HepG2 (cell line): ENCODE data around the gene ZNF322. TPM values are rescaled to one million over a fixed set of nuclear protein-coding genes. Genes with fewer than 3 reads are reported as not detected.
A peak's percentile ranks its signal among the peaks of the same experiment; 100 is the strongest.

ENCODE experiments used
- ADNP ChIP-seq: sonication (generic); formaldehyde crosslinking; IDR thresholded peaks from 2 replicates; pipeline ENCODE4 v1.4.0; 2020; ENCODE audit warnings: missing genetic modification reagents
- AGO2 ChIP-seq: fragments of 200-400 bp; formaldehyde crosslinking; optimal IDR thresholded peaks from 2 replicates; pipeline ENCODE3; 2017; ENCODE audit warnings: mild to moderate bottlenecking, low read depth, low read length, moderate library complexity
- ASH2L ChIP-seq: fragments of 300-600, 200-600 bp; sonication (generic); IDR thresholded peaks from 2 replicates; pipeline ENCODE4 v1.7.0; 2017; ENCODE audit warnings: low read depth, mild to moderate bottlenecking, moderate library complexity, mixed read lengths, low read length; ENCODE audit not compliant: insufficient read length
- E2F2 ChIP-seq: sonication (generic); formaldehyde crosslinking; IDR thresholded peaks from 2 replicates; pipeline ENCODE4 v1.4.0; 2020; ENCODE audit warnings: missing genetic modification reagents, borderline replicate concordance
- FOXJ3 ChIP-seq: sonication (generic); formaldehyde crosslinking; IDR thresholded peaks from 2 replicates; pipeline ENCODE4 v1.4.0; 2020; ENCODE audit warnings: missing genetic modification reagents, mild to moderate bottlenecking, borderline replicate concordance
- HNRNPL ChIP-seq: fragments of 200-400 bp; formaldehyde crosslinking; IDR thresholded peaks from 2 replicates; pipeline ENCODE4 v1.6.1; 2017; ENCODE audit warnings: mild to moderate bottlenecking, low read depth, low read length
- KDM2A ChIP-seq: sonication (generic); formaldehyde crosslinking; IDR thresholded peaks from 2 replicates; pipeline ENCODE4 v1.4.0; 2020; ENCODE audit warnings: low read depth, missing genetic modification reagents, borderline replicate concordance
- MAF1 ChIP-seq: sonication (generic); formaldehyde crosslinking; IDR thresholded peaks from 2 replicates; pipeline ENCODE4 v1.5.0; 2020; ENCODE audit warnings: missing genetic modification reagents, borderline replicate concordance
- MXI1 ChIP-seq: IDR thresholded peaks from 3 replicates; pipeline ENCODE4 v1.6.1; 2012; ENCODE audit warnings: low read depth, low read length, inconsistent platforms, borderline replicate concordance
- NR3C1 ChIP-seq: sonication (generic); formaldehyde crosslinking; IDR thresholded peaks from 2 replicates; pipeline ENCODE4 v1.4.0; 2020; ENCODE audit warnings: missing genetic modification reagents
- SOX6 ChIP-seq, 2 experiments: fragments of 450-650 bp in 1 of 2; sonication (generic) in 1 of 2; formaldehyde crosslinking in 1 of 2; IDR thresholded peaks; 2 replicates each; pipeline versions ENCODE4 v1.4.0 to v1.6.1; 2017 to 2020; ENCODE audit warnings: antibody characterized with exemption in 1 of 2, mild to moderate bottlenecking in 1 of 2, missing genetic modification reagents in 1 of 2
- ZBTB42 ChIP-seq: sonication (generic); formaldehyde crosslinking; IDR thresholded peaks from 2 replicates; pipeline ENCODE4 v1.5.0; 2020; ENCODE audit warnings: mild to moderate bottlenecking, missing genetic modification reagents
- ZGPAT ChIP-seq: IDR thresholded peaks from 2 replicates; pipeline ENCODE4 v1.6.1; 2016; ENCODE audit warnings: mild to moderate bottlenecking
- ZNF512B ChIP-seq: sonication (generic); formaldehyde crosslinking; IDR thresholded peaks from 2 replicates; pipeline ENCODE4 v1.5.1; 2020; ENCODE audit warnings: missing genetic modification reagents, mild to moderate bottlenecking, borderline replicate concordance
- ZNF550 ChIP-seq: sonication (generic); formaldehyde crosslinking; IDR thresholded peaks from 2 replicates; pipeline ENCODE4 v1.4.0; 2020; ENCODE audit warnings: mild to moderate bottlenecking, missing genetic modification reagents, borderline replicate concordance
- ZNF709 ChIP-seq: sonication (generic); formaldehyde crosslinking; IDR thresholded peaks from 2 replicates; pipeline ENCODE4 v1.5.0; 2020; ENCODE audit warnings: mild to moderate bottlenecking, missing genetic modification reagents
- ZNF879 ChIP-seq: sonication (generic); formaldehyde crosslinking; IDR thresholded peaks from 2 replicates; pipeline ENCODE4 v1.8.1; 2023; ENCODE audit warnings: missing genetic modification reagents
- polyA plus RNA-seq, 8 experiments: library from polyadenylated mRNA; depleted of rRNA in 3 of 8; stranded (reverse) in 7 of 8; unstranded in 1 of 8; fragments of >200 nt; fragmentation: Illumina TruSeq in 4 of 8; extraction: Trizol in 4 of 8; gene quantifications; 2 replicates each; pipeline versions ENCODE4 v1.2.1 to v1.2.3, GENCODE V29; 2011 to 2016; ENCODE audit warnings: low read depth in 4 of 8, missing spikeins in 1 of 8, mixed read lengths in 1 of 8; ENCODE audit not compliant: insufficient read depth in 1 of 8
- total RNA-seq, 5 experiments: library from RNA; depleted of rRNA; stranded (reverse); fragments of >200 nt; fragmentation: Illumina TruSeq; extraction: Trizol; gene quantifications; 2 replicates each; pipeline ENCODE4 v1.2.3, GENCODE V29; 2016; ENCODE audit warnings: low read depth in 1 of 5
- TF ChIP-seq, protein P1 (sequence below): sonication (generic); formaldehyde crosslinking; IDR thresholded peaks from 2 replicates; pipeline ENCODE4 v1.5.0; 2020; ENCODE audit warnings: mild to moderate bottlenecking, missing genetic modification reagents, borderline replicate concordance

ZNF322 gene
- total and polyA plus RNA-seq, 2 of the 13 experiments (the other 11 are each of a cell fraction or from before 2014, with no cell fraction given): 8.3 to 22.8 TPM

DNA sequence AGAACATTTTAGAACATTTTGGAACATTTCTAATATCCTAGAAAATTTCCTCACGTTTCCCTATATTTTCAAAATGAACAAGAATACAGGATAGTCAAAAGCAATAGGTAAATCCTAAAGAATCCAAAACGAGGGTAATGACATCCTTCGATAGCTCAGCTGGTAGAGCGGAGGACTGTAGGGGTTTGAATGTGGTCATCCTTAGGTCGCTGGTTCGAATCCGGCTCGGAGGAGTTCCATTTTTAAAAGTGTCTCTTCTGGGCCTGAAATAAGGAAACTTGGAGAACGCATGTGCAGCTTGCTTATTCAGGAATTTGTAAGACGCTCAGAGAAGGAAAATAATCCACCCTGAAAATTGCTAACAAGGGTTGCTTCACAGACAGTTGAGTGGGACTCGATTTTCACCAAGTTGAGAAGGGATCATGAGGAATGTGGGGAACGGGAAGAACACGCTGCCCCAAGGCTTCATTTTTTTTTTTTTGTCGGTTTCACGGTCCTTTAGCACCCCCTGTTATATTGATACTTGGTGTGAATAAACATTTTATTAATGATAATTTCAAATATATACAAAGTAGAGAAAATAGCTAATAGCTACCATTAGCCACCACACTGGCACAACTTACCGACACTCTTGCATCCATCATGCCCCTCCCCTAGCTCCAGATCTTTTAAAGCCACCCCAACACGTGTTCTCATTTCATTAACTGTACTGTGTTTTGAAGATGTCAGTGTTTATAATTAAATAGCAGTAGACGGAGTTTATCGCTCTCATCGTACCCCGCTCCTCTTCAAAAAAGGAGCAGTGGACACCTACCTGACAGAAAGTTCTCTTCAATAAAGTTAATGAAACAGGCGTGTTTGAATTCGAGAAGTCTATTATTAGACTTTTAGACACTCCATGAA, 64.6 kb downstream of the ZNF322 start (continued):
- TF ChIP-seq, protein P1, sequence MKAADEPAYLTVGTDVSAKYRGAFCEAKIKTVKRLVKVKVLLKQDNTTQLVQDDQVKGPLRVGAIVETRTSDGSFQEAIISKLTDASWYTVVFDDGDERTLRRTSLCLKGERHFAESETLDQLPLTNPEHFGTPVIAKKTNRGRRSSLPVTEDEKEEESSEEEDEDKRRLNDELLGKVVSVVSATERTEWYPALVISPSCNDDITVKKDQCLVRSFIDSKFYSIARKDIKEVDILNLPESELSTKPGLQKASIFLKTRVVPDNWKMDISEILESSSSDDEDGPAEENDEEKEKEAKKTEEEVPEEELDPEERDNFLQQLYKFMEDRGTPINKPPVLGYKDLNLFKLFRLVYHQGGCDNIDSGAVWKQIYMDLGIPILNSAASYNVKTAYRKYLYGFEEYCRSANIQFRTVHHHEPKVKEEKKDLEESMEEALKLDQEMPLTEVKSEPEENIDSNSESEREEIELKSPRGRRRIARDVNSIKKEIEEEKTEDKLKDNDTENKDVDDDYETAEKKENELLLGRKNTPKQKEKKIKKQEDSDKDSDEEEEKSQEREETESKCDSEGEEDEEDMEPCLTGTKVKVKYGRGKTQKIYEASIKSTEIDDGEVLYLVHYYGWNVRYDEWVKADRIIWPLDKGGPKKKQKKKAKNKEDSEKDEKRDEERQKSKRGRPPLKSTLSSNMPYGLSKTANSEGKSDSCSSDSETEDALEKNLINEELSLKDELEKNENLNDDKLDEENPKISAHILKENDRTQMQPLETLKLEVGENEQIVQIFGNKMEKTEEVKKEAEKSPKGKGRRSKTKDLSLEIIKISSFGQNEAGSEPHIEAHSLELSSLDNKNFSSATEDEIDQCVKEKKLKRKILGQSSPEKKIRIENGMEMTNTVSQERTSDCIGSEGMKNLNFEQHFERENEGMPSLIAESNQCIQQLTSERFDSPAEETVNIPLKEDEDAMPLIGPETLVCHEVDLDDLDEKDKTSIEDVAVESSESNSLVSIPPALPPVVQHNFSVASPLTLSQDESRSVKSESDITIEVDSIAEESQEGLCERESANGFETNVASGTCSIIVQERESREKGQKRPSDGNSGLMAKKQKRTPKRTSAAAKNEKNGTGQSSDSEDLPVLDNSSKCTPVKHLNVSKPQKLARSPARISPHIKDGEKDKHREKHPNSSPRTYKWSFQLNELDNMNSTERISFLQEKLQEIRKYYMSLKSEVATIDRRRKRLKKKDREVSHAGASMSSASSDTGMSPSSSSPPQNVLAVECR (CRISPR knock-in tag): no peak
- TF ChIP-seq HNRNPL (no peak), ZNF879 (CRISPR knock-in tag) (0 out of 2 replicates have a peak, but pooled peaks have one; percentile 18), MXI1 (no peak), ASH2L (no peak), MAF1 (CRISPR knock-in tag) (peak; percentile 78), ADNP (CRISPR knock-in tag) (0 out of 2 replicates have a peak, but pooled peaks have one; percentile 27), ZNF512B (CRISPR knock-in tag) (0 out of 2 replicates have a peak, but pooled peaks have one; percentile 6), ZGPAT (CRISPR knock-in tag) (peak; percentile 28; the same call in 1 of the 2 replicates), ZNF709 (CRISPR knock-in tag) (no peak), ZBTB42 (CRISPR knock-in tag) (no peak), E2F2 (CRISPR knock-in tag) (0 out of 2 replicates have a peak, but pooled peaks have one; percentile 36), NR3C1 (CRISPR knock-in tag) (no peak), AGO2 (no peak), FOXJ3 (CRISPR knock-in tag) (no peak), KDM2A (0 out of 2 replicates have a peak, but pooled peaks have one; percentile 21), ZNF550 (CRISPR knock-in tag) (no peak), SOX6 (IDR thresholded peaks at IDR 0.05) (no peak), SOX6 (CRISPR knock-in tag; IDR thresholded peaks at IDR 0.05) (0 out of 2 replicates have a peak, but pooled peaks have one; percentile 4)
